Measurements from ENCODE around the gene TMEM132E. TPM values are rescaled to one million over a fixed set of nuclear protein-coding genes. Genes with fewer than 3 reads are reported as not detected.
A peak's percentile ranks its signal among the peaks of the same experiment; 100 is the strongest.

Gene TMEM132E
- polyA plus RNA-seq, 2 of the 4 experiments (the other 2 are of a cell fraction), result not detected

DNA sequence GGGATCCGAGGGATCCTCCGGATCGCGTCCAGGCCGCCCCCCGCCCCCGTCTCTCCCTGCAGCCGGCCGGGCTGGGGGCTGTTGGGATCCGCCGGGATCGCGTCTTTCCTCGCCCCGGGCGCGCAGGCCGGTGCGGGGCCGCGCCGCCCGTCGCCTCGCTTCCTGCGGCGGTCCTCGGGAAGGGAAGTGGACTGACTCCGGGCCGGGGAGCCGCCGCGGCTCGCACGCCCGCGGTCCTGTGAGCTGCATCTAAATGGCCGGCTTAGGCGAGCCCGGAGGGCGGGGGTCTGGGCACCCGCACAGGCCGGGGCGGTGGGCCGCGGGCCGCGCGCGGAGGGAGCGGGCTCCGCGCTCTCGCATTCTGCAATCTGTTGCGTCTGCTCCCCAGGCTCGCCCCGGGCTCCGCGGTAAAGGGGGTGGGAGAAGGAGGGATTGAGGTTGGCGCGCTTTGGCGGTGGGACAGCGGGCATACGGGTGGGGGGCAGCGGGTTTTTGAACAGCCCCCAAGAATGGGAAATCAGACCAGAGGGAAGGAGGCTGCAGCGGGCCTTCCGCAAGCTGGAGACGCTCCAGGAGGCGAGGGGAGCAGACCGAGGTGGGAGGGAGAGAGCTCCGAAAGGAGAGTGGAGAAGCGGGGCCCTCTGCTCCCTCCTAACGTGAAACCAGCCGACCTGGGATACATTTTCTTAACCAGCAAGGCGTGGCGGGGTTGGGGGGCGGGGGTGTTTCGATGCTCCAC, 2.2 kb downstream of the TMEM132E start:
- no peak for FAIRE-seq
- ChIA-PET POLR2A (interaction anchor here (0.6 kb wide), 1 partner anchor 394 kb away, joined by 6 read pairs; no protein-coding TSS in a partner anchor), CTCF (interaction anchor here (0.7 to 2.5 kb wide), 5 partner anchors 27 to 377 kb away, joined by 3 to 8 read pairs (median 3); no protein-coding TSS in a partner anchor)
- Histone ChIP-seq H3K4me2 (peak overlapping the region; percentile 86), H3K4me1 (peaks cover 25% of the 10 kb centered on the region), H3K27ac (no peak overlapping the region), H3K9me3 (no peaks in the 10 kb centered on the region), H3K4me3 (peak overlapping the region; percentile 48; the same call in 2 of the 3 replicates)
- no peak for ATAC-seq
- no peak for DNase-seq (ENCODE audit: low read depth in 1 of 2, low spot score in 1 of 2)
- 39% methylated on average over 48 of the region's 78 CpGs for WGBS (ENCODE audit: missing lambda C conversion rate)
- TF ChIP-seq, protein P1, sequence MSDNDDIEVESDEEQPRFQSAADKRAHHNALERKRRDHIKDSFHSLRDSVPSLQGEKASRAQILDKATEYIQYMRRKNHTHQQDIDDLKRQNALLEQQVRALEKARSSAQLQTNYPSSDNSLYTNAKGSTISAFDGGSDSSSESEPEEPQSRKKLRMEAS (IDR thresholded peaks at IDR 0.05), result no peak
- TF ChIP-seq NPAS2 (CRISPR knock-in tag; IDR thresholded peaks at IDR 0.05; ENCODE audit: borderline replicate concordance) (no peak), HOXB5 (CRISPR knock-in tag; IDR thresholded peaks at IDR 0.05) (no peak), FOSL2 (IDR thresholded peaks at IDR 0.05) (no peak), FOSL2 (CRISPR knock-in tag; IDR thresholded peaks at IDR 0.05) (no peak), POLR2AphosphoS2 (conservative IDR thresholded peaks at IDR 0.05; ENCODE audit: low read length) (no peak)

DNA sequence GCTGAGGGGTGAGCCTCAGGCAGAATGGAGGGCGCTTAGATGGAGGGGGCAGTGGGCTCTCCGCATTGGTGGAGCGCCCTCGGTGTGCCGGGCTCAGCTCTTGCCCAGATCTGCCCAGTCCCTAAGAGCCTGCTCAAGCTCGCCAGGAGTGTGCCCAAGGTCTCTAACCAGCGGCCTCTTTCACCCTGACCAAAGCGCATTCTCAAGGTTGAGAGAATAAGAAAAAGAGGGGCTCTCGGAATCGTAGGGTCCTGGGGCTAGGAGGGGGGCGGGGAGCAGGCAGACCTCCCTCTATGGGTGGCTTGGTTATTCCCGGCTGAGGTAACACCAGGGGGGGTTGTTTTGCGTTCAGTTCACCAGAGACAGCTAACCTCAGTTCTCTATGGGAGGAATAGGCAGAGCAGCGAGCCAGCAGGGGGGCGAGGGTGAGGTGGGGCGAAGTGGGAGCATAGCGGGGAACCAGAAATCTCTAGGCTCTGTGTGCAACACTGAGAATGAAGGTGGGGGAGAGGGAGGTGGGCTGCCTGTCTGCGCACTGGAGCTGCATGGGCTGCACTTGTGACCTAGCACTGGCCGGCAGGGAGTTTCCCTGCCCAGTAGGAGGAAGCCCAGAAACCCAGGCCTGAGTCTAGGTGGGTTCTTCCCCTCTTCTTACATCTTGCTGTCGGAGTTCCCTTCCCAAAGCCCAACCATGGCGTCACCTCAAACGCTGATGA, 3.0 kb downstream of the TMEM132E start:
- CTCF ChIA-PET, result interaction anchor here (0.7 to 2.5 kb wide), 4 partner anchors 26 to 376 kb away, joined by 3 to 8 read pairs (median 3); no protein-coding TSS in a partner anchor
- TF ChIP-seq JUN (IDR thresholded peaks at IDR 0.05) (no peak), CEBPB (IDR thresholded peaks at IDR 0.05) (no peak), HOXB5 (CRISPR knock-in tag; IDR thresholded peaks at IDR 0.05) (no peak), BHLHE40 (IDR thresholded peaks at IDR 0.05; ENCODE audit: low read depth, low read length) (no peak), FOSL2 (IDR thresholded peaks at IDR 0.05) (no peak), FOSL2 (CRISPR knock-in tag; IDR thresholded peaks at IDR 0.05) (no peak), RARB (CRISPR knock-in tag; IDR thresholded peaks at IDR 0.05) (no peak), POLR2A (IDR thresholded peaks at IDR 0.05; ENCODE audit: low read length) (no peak), JUNB (IDR thresholded peaks at IDR 0.05) (no peak), FOXS1 (CRISPR knock-in tag; IDR thresholded peaks at IDR 0.05) (no peak), HEYL (CRISPR knock-in tag; IDR thresholded peaks at IDR 0.05) (no peak), SMC3 (IDR thresholded peaks at IDR 0.05) (no peak)
- TF ChIP-seq, protein P2, sequence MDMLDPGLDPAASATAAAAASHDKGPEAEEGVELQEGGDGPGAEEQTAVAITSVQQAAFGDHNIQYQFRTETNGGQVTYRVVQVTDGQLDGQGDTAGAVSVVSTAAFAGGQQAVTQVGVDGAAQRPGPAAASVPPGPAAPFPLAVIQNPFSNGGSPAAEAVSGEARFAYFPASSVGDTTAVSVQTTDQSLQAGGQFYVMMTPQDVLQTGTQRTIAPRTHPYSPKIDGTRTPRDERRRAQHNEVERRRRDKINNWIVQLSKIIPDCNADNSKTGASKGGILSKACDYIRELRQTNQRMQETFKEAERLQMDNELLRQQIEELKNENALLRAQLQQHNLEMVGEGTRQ (IDR thresholded peaks at IDR 0.05), result no peak
- TF ChIP-seq, protein P3, sequence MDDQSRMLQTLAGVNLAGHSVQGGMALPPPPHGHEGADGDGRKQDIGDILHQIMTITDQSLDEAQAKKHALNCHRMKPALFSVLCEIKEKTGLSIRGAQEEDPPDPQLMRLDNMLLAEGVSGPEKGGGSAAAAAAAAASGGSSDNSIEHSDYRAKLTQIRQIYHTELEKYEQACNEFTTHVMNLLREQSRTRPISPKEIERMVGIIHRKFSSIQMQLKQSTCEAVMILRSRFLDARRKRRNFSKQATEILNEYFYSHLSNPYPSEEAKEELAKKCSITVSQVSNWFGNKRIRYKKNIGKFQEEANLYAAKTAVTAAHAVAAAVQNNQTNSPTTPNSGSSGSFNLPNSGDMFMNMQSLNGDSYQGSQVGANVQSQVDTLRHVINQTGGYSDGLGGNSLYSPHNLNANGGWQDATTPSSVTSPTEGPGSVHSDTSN (IDR thresholded peaks at IDR 0.05), result no peak
- TF ChIP-seq, protein P4, sequence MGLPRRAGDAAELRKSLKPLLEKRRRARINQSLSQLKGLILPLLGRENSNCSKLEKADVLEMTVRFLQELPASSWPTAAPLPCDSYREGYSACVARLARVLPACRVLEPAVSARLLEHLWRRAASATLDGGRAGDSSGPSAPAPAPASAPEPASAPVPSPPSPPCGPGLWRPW (IDR thresholded peaks at IDR 0.05), result no peak
- TF ChIP-seq, protein P1 (IDR thresholded peaks at IDR 0.05), result no peak
- TF ChIP-seq, protein P5, sequence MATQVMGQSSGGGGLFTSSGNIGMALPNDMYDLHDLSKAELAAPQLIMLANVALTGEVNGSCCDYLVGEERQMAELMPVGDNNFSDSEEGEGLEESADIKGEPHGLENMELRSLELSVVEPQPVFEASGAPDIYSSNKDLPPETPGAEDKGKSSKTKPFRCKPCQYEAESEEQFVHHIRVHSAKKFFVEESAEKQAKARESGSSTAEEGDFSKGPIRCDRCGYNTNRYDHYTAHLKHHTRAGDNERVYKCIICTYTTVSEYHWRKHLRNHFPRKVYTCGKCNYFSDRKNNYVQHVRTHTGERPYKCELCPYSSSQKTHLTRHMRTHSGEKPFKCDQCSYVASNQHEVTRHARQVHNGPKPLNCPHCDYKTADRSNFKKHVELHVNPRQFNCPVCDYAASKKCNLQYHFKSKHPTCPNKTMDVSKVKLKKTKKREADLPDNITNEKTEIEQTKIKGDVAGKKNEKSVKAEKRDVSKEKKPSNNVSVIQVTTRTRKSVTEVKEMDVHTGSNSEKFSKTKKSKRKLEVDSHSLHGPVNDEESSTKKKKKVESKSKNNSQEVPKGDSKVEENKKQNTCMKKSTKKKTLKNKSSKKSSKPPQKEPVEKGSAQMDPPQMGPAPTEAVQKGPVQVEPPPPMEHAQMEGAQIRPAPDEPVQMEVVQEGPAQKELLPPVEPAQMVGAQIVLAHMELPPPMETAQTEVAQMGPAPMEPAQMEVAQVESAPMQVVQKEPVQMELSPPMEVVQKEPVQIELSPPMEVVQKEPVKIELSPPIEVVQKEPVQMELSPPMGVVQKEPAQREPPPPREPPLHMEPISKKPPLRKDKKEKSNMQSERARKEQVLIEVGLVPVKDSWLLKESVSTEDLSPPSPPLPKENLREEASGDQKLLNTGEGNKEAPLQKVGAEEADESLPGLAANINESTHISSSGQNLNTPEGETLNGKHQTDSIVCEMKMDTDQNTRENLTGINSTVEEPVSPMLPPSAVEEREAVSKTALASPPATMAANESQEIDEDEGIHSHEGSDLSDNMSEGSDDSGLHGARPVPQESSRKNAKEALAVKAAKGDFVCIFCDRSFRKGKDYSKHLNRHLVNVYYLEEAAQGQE (IDR thresholded peaks at IDR 0.05), result no peak
- TF ChIP-seq, protein P6, sequence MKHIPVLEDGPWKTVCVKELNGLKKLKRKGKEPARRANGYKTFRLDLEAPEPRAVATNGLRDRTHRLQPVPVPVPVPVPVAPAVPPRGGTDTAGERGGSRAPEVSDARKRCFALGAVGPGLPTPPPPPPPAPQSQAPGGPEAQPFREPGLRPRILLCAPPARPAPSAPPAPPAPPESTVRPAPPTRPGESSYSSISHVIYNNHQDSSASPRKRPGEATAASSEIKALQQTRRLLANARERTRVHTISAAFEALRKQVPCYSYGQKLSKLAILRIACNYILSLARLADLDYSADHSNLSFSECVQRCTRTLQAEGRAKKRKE (CRISPR knock-in tag; IDR thresholded peaks at IDR 0.05; ENCODE audit: low read depth), result no peak
- DNase-seq (ENCODE audit: low read depth in 1 of 2, low spot score in 1 of 2), result no peak
- no peaks in the 10 kb centered on the region for H3K9me3 ChIP-seq
- no peak overlapping the region for H3K4me3 ChIP-seq
- POLR2A ChIA-PET, result no interaction called here
- 20% methylated on average over 22 of the region's 22 CpGs for WGBS (ENCODE audit: missing lambda C conversion rate)
- H3K4me1 ChIP-seq, result peaks cover 25% of the 10 kb centered on the region
- H3K4me2 ChIP-seq, result no peak overlapping the region
- no peak for FAIRE-seq
- no peak overlapping the region for H3K27ac ChIP-seq
- no peak for ATAC-seq
